Lung microvascular endothelial cell (primary cell): ENCODE data around the gene RPS14. TPM values are rescaled to one million over a fixed set of nuclear protein-coding genes. Genes with fewer than 3 reads are reported as not detected.

ENCODE experiments used
- DNase-seq, 2 donors: peaks; one replicate each; pipeline versions ENCODE4 v3.0.0 to v3.0.0-alpha.2; 2010; ENCODE audit warnings: low read depth in 2 of 2
- total RNA-seq: library from RNA; depleted of rRNA; stranded (reverse); fragments of >200 nt; gene quantifications from 2 replicates; pipeline ENCODE4 v1.2.1, GENCODE V29; 2014

Gene RPS14
- total RNA-seq, 1 donor from 2014 or later: 2,980 TPM

DNA sequence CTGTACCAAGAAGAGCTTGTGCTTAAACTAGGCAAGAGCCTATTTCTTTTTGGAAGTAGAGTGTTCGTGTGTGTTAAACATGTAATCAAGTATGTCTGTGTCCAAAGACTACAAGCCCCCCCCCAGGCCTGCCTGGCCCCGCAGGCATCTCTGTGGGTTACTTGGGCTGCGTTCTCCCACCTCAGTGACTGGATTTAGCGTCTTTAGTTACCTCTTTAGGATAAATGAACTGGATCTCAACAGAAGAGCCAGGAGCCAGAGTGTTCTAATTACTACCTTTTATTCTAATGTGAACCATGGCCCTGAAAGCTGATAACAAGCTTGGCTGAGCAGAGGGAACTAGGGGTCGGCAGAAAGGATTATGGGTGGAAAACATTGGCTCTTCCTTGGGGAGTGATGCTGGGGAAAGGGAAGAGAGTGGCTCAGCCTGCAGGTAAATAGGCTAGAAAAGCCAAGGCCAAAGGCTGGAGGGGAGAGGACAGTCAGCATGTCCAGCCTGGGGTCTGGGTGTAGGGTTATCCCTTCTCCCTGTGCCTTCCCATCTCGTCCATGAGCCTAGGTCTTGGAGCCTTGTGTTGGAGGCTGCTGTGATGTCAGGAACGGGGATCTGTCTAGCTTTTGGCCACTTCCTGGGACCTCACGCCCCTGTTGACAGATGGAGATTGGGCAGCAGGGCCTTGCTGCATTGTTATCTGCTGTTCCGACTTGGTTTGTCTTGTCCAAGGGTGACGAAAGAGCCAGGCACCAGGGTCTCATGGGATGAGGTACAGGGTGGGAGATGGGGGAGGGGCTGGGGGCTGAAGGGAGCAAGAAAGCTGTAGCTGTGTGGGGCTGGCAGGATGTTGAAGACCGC, 47.9 kb downstream of the RPS14 start:
- DNase-seq: no peak

DNA sequence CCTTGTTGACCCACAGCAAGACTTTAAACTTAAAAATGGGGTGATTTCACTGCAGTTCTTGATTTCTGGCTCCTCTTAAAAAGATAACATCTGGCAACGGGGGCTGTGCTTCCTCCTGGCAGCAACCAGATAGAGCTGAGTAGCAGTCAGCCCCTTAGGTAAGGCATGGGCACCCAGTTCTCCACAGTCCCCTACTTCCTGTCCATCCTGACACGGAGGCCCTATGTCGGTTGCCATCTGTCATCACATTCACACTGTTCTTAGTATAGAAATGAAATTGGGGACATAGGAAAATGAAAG, 48.5 kb downstream of the RPS14 start:
- no peak for DNase-seq

DNA sequence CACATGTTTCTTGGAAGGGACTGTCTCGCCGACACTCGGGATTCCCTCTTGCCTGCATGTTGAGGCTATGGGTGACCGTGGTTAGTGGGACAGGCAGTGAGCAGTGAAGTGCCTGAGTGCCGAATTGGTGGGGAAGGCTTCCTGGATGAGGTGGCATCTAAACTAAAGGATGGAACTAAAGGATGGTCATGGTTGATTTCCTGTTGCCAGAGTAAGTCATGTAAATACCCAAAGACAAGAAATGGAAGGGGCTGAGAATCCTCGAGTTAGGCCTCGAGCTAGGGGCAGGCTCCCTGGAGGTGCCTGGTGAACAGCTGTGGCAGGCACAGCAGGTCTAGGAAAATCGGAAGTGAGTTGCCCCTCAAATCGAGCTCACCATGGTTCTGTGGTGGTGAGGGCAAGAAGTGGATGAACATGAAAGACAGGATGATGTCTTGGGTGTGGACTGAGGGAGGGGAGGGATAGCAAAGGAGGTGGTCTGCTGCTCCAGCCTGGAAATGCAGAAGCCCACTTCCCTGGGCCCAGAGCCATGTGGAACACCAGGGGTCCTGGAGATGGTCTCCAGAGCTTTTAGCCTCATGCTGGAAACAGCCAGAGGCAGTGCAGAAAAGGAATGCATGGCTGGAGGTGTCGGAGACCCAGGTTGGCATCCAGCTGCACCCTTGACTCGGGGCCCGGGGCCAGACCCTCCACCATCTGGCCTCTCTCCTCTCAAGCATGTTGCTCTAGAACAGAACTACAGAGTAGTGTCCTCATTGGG, 49.0 kb downstream of the RPS14 start:
- no peak for DNase-seq

DNA sequence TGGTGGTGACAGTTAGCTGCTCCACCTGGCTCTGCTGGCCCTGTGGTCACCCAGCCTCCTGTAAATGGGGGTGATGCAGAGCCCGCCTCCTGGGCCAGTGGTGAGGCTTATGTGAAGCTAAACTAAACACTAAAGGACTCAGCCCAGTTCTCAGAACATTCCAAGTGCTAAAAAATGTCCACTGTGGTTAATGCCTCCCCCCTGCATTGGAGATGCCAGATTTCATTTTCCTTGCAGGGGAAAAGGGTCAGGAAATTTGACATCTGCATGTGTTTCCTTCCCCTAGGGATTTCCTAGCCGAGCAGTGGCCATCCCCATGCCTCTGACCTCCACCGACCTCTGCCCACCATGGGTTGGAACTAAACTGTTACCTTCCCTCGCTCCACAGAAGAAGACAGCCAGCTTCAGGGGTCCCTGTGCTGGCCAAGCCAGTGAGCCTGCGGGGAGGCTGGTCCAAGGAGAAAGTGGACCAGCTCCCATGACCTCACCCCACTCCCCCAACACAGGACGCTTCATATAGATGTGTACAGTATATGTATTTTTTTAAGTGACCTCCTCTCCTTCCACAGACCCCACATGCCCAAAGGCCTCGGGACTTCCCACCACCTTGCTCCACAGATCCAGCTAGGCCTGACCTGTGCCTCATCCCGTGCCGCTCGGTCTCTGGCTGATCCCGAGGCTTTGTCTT, 49.9 kb downstream of the RPS14 start:
- DNase-seq: no peak

DNA sequence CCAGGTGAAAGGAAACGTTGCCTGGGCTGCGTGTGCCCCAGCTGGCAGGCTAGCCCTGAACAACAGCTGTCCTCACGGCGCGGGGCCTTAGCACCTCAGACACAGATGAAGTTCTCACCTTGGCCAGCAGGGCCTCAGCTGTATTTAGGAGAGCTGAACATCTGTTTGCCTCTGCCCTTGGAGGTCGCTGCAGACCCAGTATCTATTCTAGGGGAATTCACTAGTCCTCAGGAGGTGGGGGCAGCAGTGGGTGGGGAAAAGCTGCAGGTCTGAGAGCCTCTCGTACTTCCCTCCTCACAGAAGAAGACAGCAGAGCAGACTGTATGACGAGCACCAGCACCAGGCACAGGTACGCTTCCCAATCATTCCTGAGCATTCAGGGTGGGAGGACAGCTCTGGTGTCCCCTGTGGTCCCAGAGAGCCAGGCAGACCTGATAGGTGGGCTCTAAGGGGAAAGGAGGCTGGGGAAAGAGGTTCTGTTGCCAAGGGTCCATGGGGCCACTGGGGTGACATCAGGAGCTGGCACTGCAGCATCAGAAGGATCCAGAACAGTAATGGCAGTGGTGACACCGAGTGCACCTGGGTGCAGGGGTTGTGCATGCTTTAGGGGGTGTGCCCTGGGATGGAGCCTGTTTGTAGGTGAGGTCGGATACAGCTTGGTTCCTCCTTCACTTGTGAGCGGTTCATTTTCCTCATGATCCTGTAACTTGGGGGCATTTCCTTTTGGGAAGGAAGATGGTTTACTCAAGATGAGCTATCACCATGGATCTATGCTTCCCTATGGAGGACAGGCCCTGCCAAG, 50.6 kb downstream of the RPS14 start:
- DNase-seq: no peak

DNA sequence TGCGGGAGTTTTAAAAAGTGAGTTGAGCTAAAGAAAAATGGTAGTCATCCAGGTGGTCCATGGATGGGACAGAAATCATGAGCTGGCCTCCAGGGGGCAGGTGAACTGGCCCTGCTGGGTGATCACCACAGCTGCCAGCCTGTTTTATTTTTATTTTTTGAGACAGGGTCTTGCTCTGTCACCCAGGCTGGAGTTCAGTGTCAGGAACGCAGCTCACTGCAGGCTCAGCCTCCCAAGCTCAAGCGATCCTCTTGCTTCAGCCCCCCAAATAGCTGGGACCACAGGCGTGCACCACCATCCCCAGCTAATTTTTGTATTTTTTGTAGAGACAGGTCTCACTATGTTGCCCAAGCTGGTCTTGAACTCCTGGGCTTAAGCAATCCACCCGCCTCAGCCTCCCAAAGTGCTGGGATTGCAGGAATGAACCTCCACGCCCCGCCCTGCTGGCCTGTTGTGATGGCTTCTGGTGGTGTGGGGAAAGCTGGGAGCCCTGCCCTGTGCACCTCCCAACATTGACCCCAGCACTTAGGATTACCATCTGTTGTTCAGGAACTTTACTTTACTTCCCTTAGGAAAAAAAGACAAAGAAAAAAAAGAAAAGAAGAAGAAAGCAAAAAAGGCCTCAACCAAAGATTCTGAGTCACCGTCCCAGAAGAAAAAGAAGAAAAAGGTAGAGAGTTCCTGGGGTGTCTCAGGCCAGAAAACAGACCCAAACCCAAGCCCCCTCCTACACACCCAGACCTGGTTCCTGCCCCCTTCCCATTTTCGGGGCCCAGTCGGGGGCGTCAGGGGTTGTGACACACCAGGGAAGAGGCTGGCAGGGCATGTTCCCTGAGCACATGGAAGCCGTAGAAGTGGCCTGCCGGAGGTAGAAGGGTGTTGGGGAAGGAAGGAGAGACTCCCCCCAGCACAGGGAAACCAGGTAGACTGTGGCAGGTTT, 51.5 kb downstream of the RPS14 start:
- no peak for DNase-seq

DNA sequence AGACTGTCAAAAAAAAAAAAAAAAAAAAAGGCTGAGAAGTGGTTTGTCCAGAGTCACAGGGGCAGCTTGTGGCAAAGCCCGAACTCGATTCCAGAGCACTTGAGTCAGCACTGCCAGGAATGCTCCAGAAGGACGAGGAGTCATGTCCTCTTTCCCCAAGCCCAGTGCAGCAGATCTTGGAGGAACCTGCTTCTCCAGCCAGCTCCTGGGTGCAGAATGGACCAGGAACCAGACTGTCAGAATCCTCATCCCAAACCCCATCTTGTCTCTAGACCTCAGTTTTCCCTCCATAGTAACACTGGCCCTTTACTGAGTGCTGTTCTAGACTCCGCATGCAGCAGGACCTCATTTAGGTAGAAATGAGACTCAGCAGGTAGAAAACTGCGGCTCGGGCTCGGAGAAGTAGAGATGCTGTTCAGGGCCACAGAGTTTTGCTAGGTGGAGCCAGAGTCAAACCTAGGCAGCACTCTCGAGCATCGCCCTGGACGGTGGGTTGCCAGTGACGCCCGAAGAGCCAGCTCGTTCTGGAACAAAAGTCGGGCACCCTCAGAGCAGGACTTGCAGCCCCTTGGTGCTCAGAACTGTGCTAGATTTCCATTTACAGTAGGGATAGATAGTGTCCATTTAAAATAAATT, 52.3 kb downstream of the RPS14 start:
- DNase-seq: no peak

DNA sequence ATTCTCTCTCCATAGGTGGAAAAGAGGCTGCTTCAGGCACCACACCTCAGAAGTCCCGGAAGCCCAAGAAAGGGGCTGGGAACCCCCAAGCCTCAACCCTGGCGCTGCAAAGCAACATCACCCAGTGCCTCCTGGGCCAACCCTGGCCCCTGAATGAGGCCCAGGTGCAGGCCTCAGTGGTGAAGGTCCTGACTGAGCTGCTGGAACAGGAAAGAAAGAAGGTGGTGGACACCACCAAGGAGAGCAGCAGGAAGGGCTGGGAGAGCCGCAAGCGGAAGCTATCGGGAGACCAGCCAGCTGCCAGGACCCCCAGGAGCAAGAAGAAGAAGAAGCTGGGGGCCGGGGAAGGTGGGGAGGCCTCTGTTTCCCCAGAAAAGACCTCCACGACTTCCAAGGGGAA, 53.3 kb downstream of the RPS14 start:
- no peak for DNase-seq

DNA sequence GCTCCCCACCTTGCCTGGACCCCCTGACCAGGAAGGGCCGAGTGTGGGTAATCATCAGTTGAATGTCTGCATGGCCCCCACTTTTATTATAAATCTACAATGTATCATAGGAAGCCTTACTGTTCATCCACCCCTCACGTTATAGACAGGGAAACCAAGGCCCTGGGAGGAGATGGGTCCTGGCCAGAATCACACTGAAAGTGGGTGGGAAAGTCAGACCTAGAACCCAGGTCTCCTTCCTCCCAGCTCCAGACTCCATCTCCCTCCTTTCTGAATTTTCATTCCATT, 53.9 kb downstream of the RPS14 start:
- DNase-seq: no peak

DNA sequence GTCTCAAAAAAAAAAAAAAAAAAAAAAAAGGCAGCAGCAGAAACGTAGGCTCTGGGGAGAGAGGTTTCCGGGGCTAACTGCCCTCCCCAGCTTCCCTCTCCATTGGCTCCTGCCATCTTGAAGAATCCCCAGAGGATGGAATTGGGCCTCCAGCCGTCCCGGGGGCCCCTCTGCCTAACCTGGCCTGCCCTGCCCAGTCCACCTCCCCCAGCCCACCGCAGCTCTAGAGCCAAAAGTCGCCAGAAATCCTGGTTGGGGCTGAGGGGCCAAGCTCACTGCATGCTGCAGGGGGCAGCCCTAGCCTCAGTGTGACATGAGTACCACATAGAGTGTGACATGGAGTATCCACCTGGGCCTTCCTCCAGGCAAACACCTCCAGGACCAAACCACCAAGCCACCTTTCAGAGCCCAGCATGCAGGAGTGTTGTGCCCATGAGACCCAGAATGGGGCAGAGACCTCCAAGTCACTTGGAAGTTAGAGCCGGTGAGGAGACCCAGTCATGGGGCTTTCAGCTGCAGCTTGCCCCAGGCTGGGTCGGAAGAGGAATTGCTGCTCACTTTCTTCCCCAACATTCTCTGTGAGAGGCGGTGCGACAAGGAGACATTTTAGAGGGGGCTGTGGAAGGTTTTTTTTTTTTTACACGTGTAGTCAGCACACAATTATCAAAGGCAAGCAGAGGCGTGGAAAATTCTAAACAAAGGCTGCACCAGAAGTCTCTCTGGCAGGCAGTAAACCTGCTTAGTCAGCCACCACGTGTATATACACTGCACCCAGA, 54.4 kb downstream of the RPS14 start:
- DNase-seq: no peak

DNA sequence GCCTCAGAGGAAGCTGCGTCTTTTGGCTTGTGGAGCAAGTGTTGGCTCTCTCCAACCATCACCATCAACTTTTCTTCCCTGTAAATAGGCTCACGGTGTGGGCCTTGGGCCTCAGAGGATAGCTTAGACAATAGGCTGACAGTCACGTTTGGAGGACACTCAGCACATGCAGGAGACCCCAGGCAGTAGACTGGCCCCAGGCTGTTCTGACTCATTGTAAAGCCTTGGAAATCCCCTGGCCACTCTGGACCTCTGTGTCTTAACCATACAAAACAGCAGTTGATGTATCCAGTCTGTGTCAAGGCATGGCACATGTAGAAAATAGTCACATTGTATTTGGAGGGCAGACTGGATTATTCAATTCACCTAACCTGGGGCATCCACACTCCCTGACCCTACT, 55.4 kb downstream of the RPS14 start:
- DNase-seq: peak; percentile 7 to 42

DNA sequence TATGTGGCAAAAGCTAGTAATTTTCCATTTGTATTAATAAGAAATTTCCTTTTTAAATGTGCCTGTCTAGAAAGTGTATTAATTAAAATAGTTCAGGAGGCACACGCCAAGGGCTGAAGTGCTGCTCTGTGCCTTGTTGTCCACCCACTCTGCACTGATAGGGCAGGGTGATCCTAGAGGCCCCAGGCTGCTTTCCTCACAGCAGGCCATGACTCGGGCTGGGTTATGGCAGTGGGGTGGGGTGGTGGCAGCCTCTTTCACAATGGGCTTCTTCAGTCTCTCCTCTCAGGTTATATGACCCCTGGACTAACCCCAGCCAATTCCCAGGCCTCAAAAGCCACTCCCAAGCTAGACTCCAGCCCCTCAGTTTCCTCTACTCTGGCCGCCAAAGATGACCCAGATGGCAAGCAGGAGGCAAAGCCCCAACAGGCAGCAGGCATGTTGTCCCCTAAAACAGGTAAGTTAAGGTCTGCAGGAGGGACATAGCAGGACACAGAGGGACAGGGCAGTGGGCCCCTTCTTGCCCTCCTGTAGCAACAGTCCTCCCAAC, 56.4 kb downstream of the RPS14 start:
- no peak for DNase-seq

DNA sequence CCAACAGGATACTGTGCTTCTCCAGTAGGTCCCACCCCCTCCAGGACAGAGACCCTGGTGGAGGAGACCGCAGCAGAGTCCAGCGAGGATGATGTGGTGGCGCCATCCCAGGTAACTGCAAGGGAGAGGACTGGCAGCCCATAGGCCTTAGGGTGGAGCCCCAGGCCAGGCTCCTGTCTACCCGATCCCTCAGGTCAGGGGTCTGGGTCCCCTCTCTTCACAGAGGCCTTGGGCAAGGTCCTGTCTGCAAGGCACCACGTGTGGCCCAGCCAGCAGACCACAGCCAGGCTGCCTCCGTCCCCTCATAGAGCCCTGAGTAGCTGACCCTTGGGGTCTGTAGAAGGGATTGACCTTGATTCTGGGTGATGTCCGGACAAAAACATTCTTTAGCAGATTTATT, 56.9 kb downstream of the RPS14 start:
- DNase-seq: no peak

Other genes starting within 250 kb of the RPS14 start
- gene CAMK2A, start 160.0 kb downstream of the RPS14 start, total RNA-seq: not detected in 2 replicates
- gene ARSI, start 146.8 kb downstream of the RPS14 start, total RNA-seq: 0.22 TPM in 1 of 2 replicates, not detected in the other
- gene TCOF1, start 92.0 kb downstream of the RPS14 start, total RNA-seq: 8.3 TPM in 2 replicates
- 2.0 and 5.8 TPM in 2 replicates for gene CD74, start 36.8 kb downstream of the RPS14 start, total RNA-seq
- 22.6 and 27.5 TPM in 2 replicates for gene NDST1, start 58.4 kb upstream of the RPS14 start, total RNA-seq
- 7.4 and 10.7 TPM in 2 replicates for gene SYNPO, start 190.9 kb upstream of the RPS14 start, total RNA-seq
- 0.22 and 0.40 TPM in 2 replicates for gene MYOZ3, start 211.5 kb upstream of the RPS14 start, total RNA-seq